Activated CD8-positive, alpha-beta memory T cell treated with anti-CD3 and anti-CD28 coated beads, Interleukin-2, amount 50 U/mL, for 1 hour (primary cell): Measurements from ENCODE around the gene SLAIN2.
"Not testable (repeated sequence)": the region's sequence is repeated elsewhere in the genome, so short reads cannot be mapped to it uniquely, and the experiment has no call there.

Source experiments
- DNase-seq: peaks from one replicate; pipeline ENCODE4 v3.0.0-alpha.2; 2020; ENCODE audit errors: extremely low read depth

Gene SLAIN2

GRCh38 chr4:48439988-48440387 lies 98.7 kb downstream of the SLAIN2 start:
- no peak for DNase-seq

- not testable (repeated sequence) for DNase-seq
Observed at GRCh38 chr4:48440914-48441313, 99.6 kb downstream of the SLAIN2 start.

GRCh38 chr4:48445704-48446103 lies 104.4 kb downstream of the SLAIN2 start:
- DNase-seq, result no peak

GRCh38 chr4:48446642-48447041 lies 105.3 kb downstream of the SLAIN2 start:
- no peak for DNase-seq

- no peak for DNase-seq
Observed at GRCh38 chr4:48449151-48449550, 107.8 kb downstream of the SLAIN2 start.

- no peak for DNase-seq
Observed at GRCh38 chr4:48450740-48451139, 109.4 kb downstream of the SLAIN2 start.

GRCh38 chr4:48451656-48452055 lies 110.3 kb downstream of the SLAIN2 start:
- not testable (repeated sequence) for DNase-seq

GRCh38 chr4:48454591-48454990 lies 113.3 kb downstream of the SLAIN2 start:
- DNase-seq, result no peak

GRCh38 chr4:48461000-48461399 lies 119.7 kb downstream of the SLAIN2 start:
- no peak for DNase-seq

- no peak for DNase-seq
Observed at GRCh38 chr4:48462363-48462762, 121.0 kb downstream of the SLAIN2 start.

GRCh38 chr4:48467442-48467841 lies 126.1 kb downstream of the SLAIN2 start:
- no peak for DNase-seq

GRCh38 chr4:48467891-48468290 lies 126.6 kb downstream of the SLAIN2 start:
- DNase-seq, result no peak

- DNase-seq, result no peak
Observed at GRCh38 chr4:48470137-48470536, 128.8 kb downstream of the SLAIN2 start.

- DNase-seq, result no peak
Observed at GRCh38 chr4:48470570-48470969, 129.2 kb downstream of the SLAIN2 start.

- DNase-seq, result no peak
Observed at GRCh38 chr4:48472794-48473193, 131.5 kb downstream of the SLAIN2 start.

- DNase-seq, result no peak
Observed at GRCh38 chr4:48475770-48476169, 134.4 kb downstream of the SLAIN2 start.
